ENCODE results near the gene NUP58. TPM values are rescaled to one million over a fixed set of nuclear protein-coding genes. Genes with fewer than 3 reads are reported as not detected.

Gene NUP58
- total and polyA plus RNA-seq, 2 experiments from 2014 or later = 27.6 to 91.8 TPM

DNA sequence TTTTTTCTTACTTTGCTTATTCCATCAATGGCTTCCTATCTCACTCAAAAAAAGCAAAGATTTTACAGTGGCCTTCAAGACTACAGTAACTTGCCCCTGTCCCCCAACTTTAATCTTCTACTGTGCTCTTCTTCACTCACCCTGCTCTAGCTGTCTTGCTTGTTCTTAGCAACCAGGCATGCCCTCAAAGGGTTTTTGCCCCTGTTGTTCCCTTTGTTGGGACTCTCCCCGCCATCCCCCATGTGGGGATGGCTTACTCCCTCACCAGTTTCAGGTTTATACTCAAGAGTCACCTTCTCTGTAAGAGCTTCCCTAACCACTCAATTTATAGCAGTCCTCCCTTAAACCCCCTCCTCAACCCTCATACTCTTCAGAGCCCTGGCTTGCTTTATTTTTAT is 19.5 kb upstream of the NUP58 start (continued):
- TF ChIP-seq ZNF462 (CRISPR knock-in tag; IDR thresholded peaks at IDR 0.05) (no peak), STAT1 (IDR thresholded peaks at IDR 0.05; ENCODE audit: unreplicated experiment) (no peak), ZNF114 (CRISPR knock-in tag; IDR thresholded peaks at IDR 0.05) (no peak)
- TF ChIP-seq, protein P1, sequence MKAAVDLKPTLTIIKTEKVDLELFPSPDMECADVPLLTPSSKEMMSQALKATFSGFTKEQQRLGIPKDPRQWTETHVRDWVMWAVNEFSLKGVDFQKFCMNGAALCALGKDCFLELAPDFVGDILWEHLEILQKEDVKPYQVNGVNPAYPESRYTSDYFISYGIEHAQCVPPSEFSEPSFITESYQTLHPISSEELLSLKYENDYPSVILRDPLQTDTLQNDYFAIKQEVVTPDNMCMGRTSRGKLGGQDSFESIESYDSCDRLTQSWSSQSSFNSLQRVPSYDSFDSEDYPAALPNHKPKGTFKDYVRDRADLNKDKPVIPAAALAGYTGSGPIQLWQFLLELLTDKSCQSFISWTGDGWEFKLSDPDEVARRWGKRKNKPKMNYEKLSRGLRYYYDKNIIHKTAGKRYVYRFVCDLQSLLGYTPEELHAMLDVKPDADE (IDR thresholded peaks at IDR 0.05) = no peak
- TF ChIP-seq, protein P2, sequence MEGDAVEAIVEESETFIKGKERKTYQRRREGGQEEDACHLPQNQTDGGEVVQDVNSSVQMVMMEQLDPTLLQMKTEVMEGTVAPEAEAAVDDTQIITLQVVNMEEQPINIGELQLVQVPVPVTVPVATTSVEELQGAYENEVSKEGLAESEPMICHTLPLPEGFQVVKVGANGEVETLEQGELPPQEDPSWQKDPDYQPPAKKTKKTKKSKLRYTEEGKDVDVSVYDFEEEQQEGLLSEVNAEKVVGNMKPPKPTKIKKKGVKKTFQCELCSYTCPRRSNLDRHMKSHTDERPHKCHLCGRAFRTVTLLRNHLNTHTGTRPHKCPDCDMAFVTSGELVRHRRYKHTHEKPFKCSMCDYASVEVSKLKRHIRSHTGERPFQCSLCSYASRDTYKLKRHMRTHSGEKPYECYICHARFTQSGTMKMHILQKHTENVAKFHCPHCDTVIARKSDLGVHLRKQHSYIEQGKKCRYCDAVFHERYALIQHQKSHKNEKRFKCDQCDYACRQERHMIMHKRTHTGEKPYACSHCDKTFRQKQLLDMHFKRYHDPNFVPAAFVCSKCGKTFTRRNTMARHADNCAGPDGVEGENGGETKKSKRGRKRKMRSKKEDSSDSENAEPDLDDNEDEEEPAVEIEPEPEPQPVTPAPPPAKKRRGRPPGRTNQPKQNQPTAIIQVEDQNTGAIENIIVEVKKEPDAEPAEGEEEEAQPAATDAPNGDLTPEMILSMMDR (conservative IDR thresholded peaks at IDR 0.05; ENCODE audit: low read depth in 2 of 2) = no peak

DNA sequence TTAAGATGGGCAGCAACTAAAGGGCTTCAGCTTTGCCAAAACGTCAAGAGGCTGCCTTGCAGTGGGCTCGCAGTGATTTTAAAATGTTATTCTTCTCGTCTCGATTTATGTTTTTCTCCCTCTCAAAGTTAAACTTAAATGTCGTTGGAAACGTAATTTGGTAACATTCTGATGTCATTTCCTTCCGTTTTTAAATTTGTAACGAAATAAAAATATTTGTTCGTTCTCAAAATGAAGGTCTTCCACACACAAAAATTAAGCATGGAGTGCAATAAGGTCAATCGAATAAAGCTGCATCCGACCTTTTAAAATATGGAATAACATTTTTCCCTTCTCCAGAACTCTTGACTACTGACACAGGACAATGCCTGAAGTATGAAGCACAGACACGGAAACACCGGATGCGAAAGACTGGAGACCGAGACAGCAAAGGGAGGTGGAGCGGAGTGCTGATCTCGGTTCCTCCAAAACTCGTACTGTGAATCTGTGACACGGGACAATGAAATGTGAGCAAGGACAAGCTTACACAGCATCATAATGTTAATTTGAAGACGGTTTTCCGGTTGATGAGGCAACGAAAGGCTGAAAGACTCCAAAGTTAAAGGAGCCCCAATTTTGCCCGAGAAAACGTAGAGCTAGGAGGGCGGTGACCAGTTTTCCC is 15.0 kb upstream of the NUP58 start:
- H3F3A ChIP-seq (replicated peaks; ENCODE audit: low read depth) = no peaks in the 10 kb centered on the region
- peak overlapping the region; percentile 84 for H3K4me2 ChIP-seq
- H3K4me1 ChIP-seq (ENCODE audit: insufficient read depth) = peaks cover 8% of the 10 kb centered on the region; the same call in 1 of the 2 replicates
- H3K9me2 ChIP-seq (ENCODE audit: insufficient read depth) = no peaks in the 10 kb centered on the region
- no peak for TF ChIP-seq EZH2 (IDR thresholded peaks at IDR 0.05; ENCODE audit: low read depth, unreplicated experiment)
- TF ChIP-seq JUNB (IDR thresholded peaks at IDR 0.05; ENCODE audit: unreplicated experiment) = no peak
- DNase-seq (ENCODE audit: low spot score) = peak; percentile 36
- Mint-ChIP-seq H3K27ac (no peak overlapping the region), H3K36me3 (ENCODE audit: low read depth) (no peaks in the 10 kb centered on the region), H3K27me3 (ENCODE audit: insufficient read depth, low read depth, poor library complexity) (peaks cover 2% of the 10 kb centered on the region), H3K4me3 (peak overlapping the region; percentile 91), H3K9me3 (no peaks in the 10 kb centered on the region), H3K4me1 (peaks cover 14% of the 10 kb centered on the region)
- H3K79me2 ChIP-seq (replicated peaks; ENCODE audit: insufficient read depth) = peaks cover 9% of the 10 kb centered on the region; the same call in 1 of the 2 replicates
- peaks cover 4% of the 10 kb centered on the region; the same call in 1 of the 2 replicates for H4K20me1 ChIP-seq (replicated peaks; ENCODE audit: insufficient read depth)
- H3K36me3 ChIP-seq (ENCODE audit: insufficient read depth) = no peaks in the 10 kb centered on the region
- no peaks in the 10 kb centered on the region for H3K27me3 ChIP-seq (ENCODE audit: insufficient read depth)
- H2AFZ ChIP-seq = peak overlapping the region; percentile 92
- no peak overlapping the region for H3K27ac ChIP-seq (ENCODE audit: low read depth)
- ATAC-seq = peak; percentile 12
- peak overlapping the region; percentile 91 for H3K4me3 ChIP-seq

All from GM23338 (cell line).